ENCODE data around the gene KDELR3. TPM values are rescaled to one million over a fixed set of nuclear protein-coding genes. Genes with fewer than 3 reads are reported as not detected.
A peak's percentile ranks its signal among the peaks of the same experiment; 100 is the strongest.

The KDELR3 gene
- total and polyA plus RNA-seq, 3 experiments from 2014 or later = 0.13 to 0.45 (median 0.33) TPM

GRCh38 chr22:38451864-38452263 lies 16.0 kb upstream of the KDELR3 start:
- Mint-ChIP-seq H3K4me3 (no peak overlapping the region), H3K27me3 (peaks cover 24 to 63% of the 10 kb centered on the region in 2 donors), H3K36me3 (peaks cover 0 to 6% (median 0%) of the 10 kb centered on the region in 3 donors), H3K9me3 (peaks cover 0 to 2% (median 0%) of the 10 kb centered on the region in 5 donors), H3K4me1 (peaks cover 10 to 15% (median 12%) of the 10 kb centered on the region in 3 donors), H3K27ac (no peak overlapping the region)
- no peak for DNase-seq
- Histone ChIP-seq H3K27ac (ENCODE audit: low read depth, low read length) (no peak overlapping the region), H3K27me3 (ENCODE audit: insufficient read depth, low read length, poor library complexity, severe bottlenecking) (peaks cover 20% of the 10 kb centered on the region), H3K36me3 (ENCODE audit: insufficient read depth, low read length) (no peaks in the 10 kb centered on the region), H3K9me3 (ENCODE audit: low read length) (no peaks in the 10 kb centered on the region), H3K4me1 (ENCODE audit: insufficient read depth, low read length) (no peaks in the 10 kb centered on the region), H3K4me3 (ENCODE audit: low read length) (no peak overlapping the region)
- ChIA-PET CTCF (no interaction called here), POLR2A (no interaction called here)

DNA sequence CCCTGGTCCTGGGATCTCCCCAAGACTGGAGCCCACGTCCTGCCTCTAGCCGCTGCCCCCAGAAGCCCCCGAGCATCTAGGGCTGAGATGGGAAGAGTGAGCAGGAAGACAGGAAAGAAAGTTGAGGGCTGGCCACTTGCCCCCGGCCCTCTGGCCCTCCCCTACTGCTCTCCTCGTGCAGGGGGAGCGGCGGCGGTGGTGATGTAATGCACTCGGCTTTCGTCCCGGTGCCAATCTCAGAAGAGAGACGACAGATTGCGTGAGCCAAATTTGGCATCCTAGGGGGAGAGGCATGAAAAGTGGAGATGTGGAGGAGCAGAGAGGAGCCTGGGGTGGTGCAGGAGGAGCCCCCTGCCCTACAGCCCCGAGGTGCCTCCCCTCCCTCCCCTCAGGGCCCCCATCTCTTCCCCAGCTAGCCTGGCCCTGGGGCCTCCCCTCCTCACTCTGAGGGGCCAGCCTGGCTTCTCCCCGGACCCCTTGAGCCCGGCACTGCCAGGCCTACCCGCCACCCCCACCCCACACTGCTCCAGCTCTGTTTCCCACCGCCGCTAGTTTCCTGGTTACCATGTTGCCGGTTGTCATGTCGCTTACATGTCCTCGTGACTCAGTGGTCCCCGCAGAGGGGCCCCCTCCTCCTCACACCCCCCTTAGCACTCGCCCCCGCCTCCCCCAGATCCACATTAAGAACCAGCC lies 15.4 kb upstream of the KDELR3 start:
- Mint-ChIP-seq H3K27ac (no peak overlapping the region), H3K27me3 (peaks cover 29 to 69% of the 10 kb centered on the region in 2 donors), H3K36me3 (peaks cover 0 to 8% (median 0%) of the 10 kb centered on the region in 3 donors), H3K9me3 (peaks cover 0 to 2% (median 0%) of the 10 kb centered on the region in 5 donors), H3K4me1 (peaks cover 11 to 17% (median 14%) of the 10 kb centered on the region in 3 donors), H3K4me3 (peak overlapping the region in 2 of 7 donors; percentile 6 to 40)
- no peaks in the 10 kb centered on the region for H3K36me3 ChIP-seq (ENCODE audit: insufficient read depth, low read length)
- no peak overlapping the region for H3K27ac ChIP-seq (ENCODE audit: low read depth, low read length)
- H3K9me3 ChIP-seq (ENCODE audit: low read length) = no peaks in the 10 kb centered on the region
- H3K4me1 ChIP-seq (ENCODE audit: insufficient read depth, low read length) = no peaks in the 10 kb centered on the region
- H3K4me3 ChIP-seq (ENCODE audit: low read length) = no peak overlapping the region
- H3K27me3 ChIP-seq (ENCODE audit: insufficient read depth, low read length, poor library complexity, severe bottlenecking) = peaks cover 26% of the 10 kb centered on the region
- DNase-seq = no peak
- ChIA-PET POLR2A (no interaction called here), CTCF (no interaction called here)

DNA sequence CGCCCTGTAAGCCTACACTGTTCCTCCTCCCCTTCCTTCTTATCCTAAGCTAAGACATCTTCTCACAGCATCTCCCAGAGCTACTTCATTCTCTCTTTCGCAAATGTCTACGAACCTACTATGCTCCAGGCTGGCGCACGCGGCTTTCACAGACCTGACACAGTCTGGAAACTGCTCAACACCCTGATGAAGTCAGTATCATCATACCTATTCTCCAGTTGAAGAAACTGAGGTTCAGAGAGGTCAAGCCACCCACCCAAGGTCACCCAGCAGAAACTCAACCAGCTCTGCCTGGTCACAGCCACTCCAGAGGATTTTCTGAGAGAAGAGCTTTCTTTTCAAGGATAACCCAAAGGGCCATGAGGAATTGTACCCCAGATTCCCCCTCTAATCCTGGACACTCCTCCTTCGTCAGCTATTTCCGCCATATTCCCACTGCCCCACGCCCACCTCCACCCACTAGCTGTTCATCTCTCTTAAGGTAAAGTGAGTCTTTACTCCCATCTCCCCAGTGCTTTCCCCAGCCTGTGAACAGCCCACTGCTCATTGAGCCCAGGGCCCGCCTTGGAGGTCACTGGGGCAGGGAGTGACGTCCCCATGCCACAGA lies 14.7 kb upstream of the KDELR3 start:
- H3K27ac Mint-ChIP-seq = no peak overlapping the region
- Histone ChIP-seq H3K36me3 (ENCODE audit: insufficient read depth, low read length) (no peaks in the 10 kb centered on the region), H3K4me1 (ENCODE audit: insufficient read depth, low read length) (no peaks in the 10 kb centered on the region), H3K4me3 (ENCODE audit: low read length) (no peak overlapping the region), H3K27ac (ENCODE audit: low read depth, low read length) (no peak overlapping the region), H3K9me3 (ENCODE audit: low read length) (no peaks in the 10 kb centered on the region), H3K27me3 (ENCODE audit: insufficient read depth, low read length, poor library complexity, severe bottlenecking) (peaks cover 30% of the 10 kb centered on the region)
- H3K4me3 Mint-ChIP-seq = peak overlapping the region in 6 of 7 donors; percentile 6 to 42 (median 34)
- H3K27me3 Mint-ChIP-seq = peaks cover 35 to 76% of the 10 kb centered on the region in 2 donors
- POLR2A ChIA-PET = no interaction called here
- peaks cover 0 to 8% (median 0%) of the 10 kb centered on the region in 3 donors for H3K36me3 Mint-ChIP-seq
- CTCF ChIA-PET = no interaction called here
- H3K4me1 Mint-ChIP-seq = peaks cover 11 to 17% (median 14%) of the 10 kb centered on the region in 3 donors
- peaks cover 0 to 2% (median 1%) of the 10 kb centered on the region in 5 donors for H3K9me3 Mint-ChIP-seq
- DNase-seq = no peak

DNA sequence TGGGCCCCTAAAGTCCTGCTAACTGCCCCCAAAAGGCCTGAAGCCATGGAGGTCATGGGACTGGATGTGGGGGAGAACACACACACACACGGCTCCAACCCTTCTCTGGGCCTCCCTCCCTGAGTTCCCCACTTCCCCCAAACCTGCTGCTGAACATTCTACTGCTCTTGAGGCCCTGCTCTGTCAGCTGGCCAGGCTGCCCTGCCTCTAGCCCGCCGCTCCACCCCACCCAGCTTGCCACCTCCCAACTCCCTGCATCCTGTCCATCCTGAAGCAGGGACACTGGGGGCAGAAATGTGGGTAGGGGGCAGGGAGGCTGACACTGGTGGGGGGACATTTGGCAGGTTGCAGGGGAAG lies 13.9 kb upstream of the KDELR3 start:
- Mint-ChIP-seq H3K4me3 (peak overlapping the region in 6 of 7 donors; percentile 24 to 89 (median 56)), H3K9me3 (peaks cover 0 to 2% (median 1%) of the 10 kb centered on the region in 5 donors), H3K27ac (no peak overlapping the region), H3K4me1 (peaks cover 11 to 17% (median 14%) of the 10 kb centered on the region in 3 donors), H3K27me3 (peaks cover 40 to 81% of the 10 kb centered on the region in 2 donors), H3K36me3 (peaks cover 0 to 8% (median 0%) of the 10 kb centered on the region in 3 donors)
- POLR2A ChIA-PET = interaction anchor here (0.7 kb wide), 1 partner anchor 77 kb away, joined by 3 read pairs; no protein-coding TSS in a partner anchor
- no peak for DNase-seq
- no peaks in the 10 kb centered on the region for H3K4me1 ChIP-seq (ENCODE audit: insufficient read depth, low read length)
- H3K27ac ChIP-seq (ENCODE audit: low read depth, low read length) = no peak overlapping the region
- CTCF ChIA-PET = no interaction called here
- H3K27me3 ChIP-seq (ENCODE audit: insufficient read depth, low read length, poor library complexity, severe bottlenecking) = peaks cover 30% of the 10 kb centered on the region
- H3K4me3 ChIP-seq (ENCODE audit: low read length) = no peak overlapping the region
- no peaks in the 10 kb centered on the region for H3K9me3 ChIP-seq (ENCODE audit: low read length)
- H3K36me3 ChIP-seq (ENCODE audit: insufficient read depth, low read length) = no peaks in the 10 kb centered on the region

DNA sequence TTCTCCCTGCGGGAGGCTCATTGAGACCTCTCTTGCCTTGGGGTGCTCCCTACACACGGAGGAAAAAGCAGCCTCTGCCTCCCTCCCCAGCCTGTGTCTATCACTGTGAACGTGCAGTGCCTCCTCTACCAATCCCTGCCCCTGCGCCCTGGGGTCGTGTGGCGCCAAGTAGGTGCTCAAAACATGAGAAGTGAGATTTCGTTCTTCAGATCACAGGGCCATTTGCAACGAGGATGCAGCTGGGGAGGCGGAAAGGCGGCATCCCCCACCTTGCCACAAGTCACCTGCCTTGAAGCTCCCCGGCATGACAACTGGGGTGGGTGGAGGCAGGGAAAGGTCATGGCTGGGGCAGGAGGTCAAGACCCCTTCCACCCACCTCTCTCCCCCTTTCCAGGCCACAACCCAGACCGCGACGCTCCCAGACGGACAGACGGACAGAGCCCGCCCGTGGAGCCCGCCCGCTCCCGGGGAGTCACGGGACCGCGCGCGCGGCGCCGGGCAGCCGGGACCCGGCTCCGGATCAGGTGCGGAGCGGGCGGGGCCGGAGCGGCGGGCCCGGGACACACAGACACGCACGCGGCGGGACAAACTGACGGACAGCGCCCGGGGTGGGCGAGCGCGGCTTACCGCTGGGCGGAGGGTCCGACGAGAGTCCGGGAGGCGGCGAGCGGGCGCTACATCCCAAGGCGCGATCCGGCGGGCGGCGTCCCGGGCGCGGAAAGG lies 13.4 kb upstream of the KDELR3 start:
- DNase-seq = peak in 2 of 5 donors; percentile 18 to 32
- H3K9me3 Mint-ChIP-seq = peaks cover 0 to 2% (median 1%) of the 10 kb centered on the region in 5 donors
- H3K36me3 Mint-ChIP-seq = peaks cover 0 to 8% (median 0%) of the 10 kb centered on the region in 3 donors
- H3K36me3 ChIP-seq (ENCODE audit: insufficient read depth, low read length) = no peaks in the 10 kb centered on the region
- CTCF ChIA-PET = no interaction called here
- H3K4me1 ChIP-seq (ENCODE audit: insufficient read depth, low read length) = no peaks in the 10 kb centered on the region
- H3K27me3 Mint-ChIP-seq = peaks cover 46 to 81% of the 10 kb centered on the region in 2 donors
- peak overlapping the region in 1 of 8 donors; percentile 65 for H3K27ac Mint-ChIP-seq
- H3K27ac ChIP-seq (ENCODE audit: low read depth, low read length) = no peak overlapping the region
- H3K4me1 Mint-ChIP-seq = peaks cover 11 to 17% (median 14%) of the 10 kb centered on the region in 3 donors
- POLR2A ChIA-PET = interaction anchor here (0.7 kb wide), 1 partner anchor 77 kb away, joined by 3 read pairs; no protein-coding TSS in a partner anchor
- H3K4me3 ChIP-seq (ENCODE audit: low read length) = no peak overlapping the region
- H3K9me3 ChIP-seq (ENCODE audit: low read length) = no peaks in the 10 kb centered on the region
- peak overlapping the region; percentile 40 to 89 (median 77) for H3K4me3 Mint-ChIP-seq
- H3K27me3 ChIP-seq (ENCODE audit: insufficient read depth, low read length, poor library complexity, severe bottlenecking) = peaks cover 30% of the 10 kb centered on the region

DNA sequence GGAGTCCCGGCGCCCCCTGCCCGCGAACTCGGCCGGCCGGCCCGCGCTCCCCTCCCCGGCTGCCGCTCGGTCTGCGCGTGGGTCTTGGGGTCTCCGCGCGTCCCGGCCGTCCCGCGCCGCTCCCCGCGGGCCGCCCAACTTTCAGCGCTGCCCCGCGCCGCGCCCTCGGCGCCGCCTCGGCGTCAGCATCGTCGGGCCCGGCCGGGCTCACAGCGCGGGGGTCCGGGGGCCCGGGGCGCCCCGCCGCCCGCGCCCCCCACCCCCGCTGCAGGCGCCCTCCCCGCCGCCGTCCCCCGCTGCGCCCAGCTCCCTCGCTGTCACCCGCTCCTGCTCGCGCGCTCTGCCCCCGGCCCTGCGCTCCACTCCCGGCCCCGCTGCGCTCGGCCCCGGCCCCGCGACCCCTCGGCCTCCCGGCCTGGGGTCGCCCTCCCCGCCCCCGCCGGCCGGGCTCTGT lies 12.8 kb upstream of the KDELR3 start, which contains the start of gene KCNJ4:
Gene KCNJ4 (minus strand): TSS at position 124 of the 454 bp plus-strand sequence. CDS start 27,067 bp downstream, outside the sequence.
- H3K4me3 ChIP-seq (ENCODE audit: low read length) = no peak within 1 kb of the TSS
- DNase-seq = no peak
- no peaks in the 10 kb centered on the region for H3K36me3 ChIP-seq (ENCODE audit: insufficient read depth, low read length)
- Mint-ChIP-seq H3K36me3 (peaks cover 0 to 8% (median 0%) of the 10 kb centered on the region in 3 donors), H3K27me3 (peaks cover 48 to 75% of the 10 kb centered on the region in 2 donors), H3K27ac (peak within 1 kb of the TSS in 1 of 8 donors; percentile 65), H3K4me1 (peaks cover 11 to 17% (median 14%) of the 10 kb centered on the region in 3 donors), H3K9me3 (peaks cover 0 to 2% (median 1%) of the 10 kb centered on the region in 5 donors), H3K4me3 (peak within 1 kb of the TSS; percentile 40 to 89 (median 77))
- no peaks in the 10 kb centered on the region for H3K9me3 ChIP-seq (ENCODE audit: low read length)
- ChIA-PET CTCF (no interaction called here), POLR2A (no interaction called here)
- H3K27me3 ChIP-seq (ENCODE audit: insufficient read depth, low read length, poor library complexity, severe bottlenecking) = peaks cover 30% of the 10 kb centered on the region
- H3K27ac ChIP-seq (ENCODE audit: low read depth, low read length) = no peak within 1 kb of the TSS
- no peaks in the 10 kb centered on the region for H3K4me1 ChIP-seq (ENCODE audit: insufficient read depth, low read length)

DNA sequence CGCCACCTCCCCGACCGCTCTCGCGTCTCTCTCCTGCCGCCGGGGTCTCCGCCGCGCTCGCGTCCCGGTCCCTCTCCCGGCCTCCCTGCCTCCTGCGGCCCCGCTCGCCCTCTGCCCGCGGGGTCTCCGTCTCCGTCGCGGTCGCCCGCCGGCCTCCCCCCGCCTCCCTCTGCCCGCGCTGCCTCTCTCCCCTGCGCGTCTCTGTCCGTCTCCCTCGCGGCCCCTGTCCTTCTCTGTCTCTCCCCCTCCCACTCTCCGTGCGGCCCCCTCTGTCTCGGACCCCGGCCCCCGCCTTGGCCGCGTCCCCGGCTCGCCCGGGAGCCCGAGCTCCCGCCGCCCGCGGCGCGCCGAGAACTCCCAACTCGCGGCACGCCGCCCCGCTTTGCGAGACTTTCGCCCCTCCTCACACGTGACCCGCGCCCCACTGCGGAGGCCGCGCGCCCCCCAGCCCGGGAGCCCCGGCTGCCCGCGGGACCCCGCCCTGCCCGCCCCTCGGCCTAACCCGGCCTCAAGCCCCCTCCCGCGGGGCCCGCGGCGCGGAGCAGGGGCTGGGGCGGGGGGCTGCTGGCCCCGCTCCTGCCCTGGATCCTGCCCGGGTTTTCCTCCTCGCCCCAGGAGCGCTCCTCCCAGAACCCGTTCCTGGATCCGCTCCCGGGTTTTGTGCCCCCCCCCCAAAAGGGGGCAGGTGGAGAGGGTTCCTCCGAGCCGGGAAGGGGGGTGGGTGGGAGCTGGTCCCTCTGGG lies 12.2 kb upstream of the KDELR3 start:
- Histone ChIP-seq H3K27me3 (ENCODE audit: insufficient read depth, low read length, poor library complexity, severe bottlenecking) (peaks cover 30% of the 10 kb centered on the region), H3K4me1 (ENCODE audit: insufficient read depth, low read length) (no peaks in the 10 kb centered on the region), H3K36me3 (ENCODE audit: insufficient read depth, low read length) (no peaks in the 10 kb centered on the region), H3K27ac (ENCODE audit: low read depth, low read length) (no peak overlapping the region), H3K9me3 (ENCODE audit: low read length) (no peaks in the 10 kb centered on the region), H3K4me3 (ENCODE audit: low read length) (no peak overlapping the region)
- peak overlapping the region in 3 of 7 donors; percentile 51 to 88 (median 78) for H3K4me3 Mint-ChIP-seq
- no peak for DNase-seq
- peaks cover 11 to 21% (median 14%) of the 10 kb centered on the region in 3 donors for H3K4me1 Mint-ChIP-seq
- ChIA-PET POLR2A (no interaction called here), CTCF (no interaction called here)
- peaks cover 0 to 2% (median 1%) of the 10 kb centered on the region in 5 donors for H3K9me3 Mint-ChIP-seq
- peaks cover 54 to 75% of the 10 kb centered on the region in 2 donors for H3K27me3 Mint-ChIP-seq
- H3K27ac Mint-ChIP-seq = no peak overlapping the region
- peaks cover 0 to 8% (median 0%) of the 10 kb centered on the region in 3 donors for H3K36me3 Mint-ChIP-seq

All from CD8-positive, alpha-beta memory T cell (primary cell).